Hepatocyte (in vitro differentiated cells): ENCODE results near the gene ATP5F1B. TPM values are rescaled to one million over a fixed set of nuclear protein-coding genes. Genes with fewer than 3 reads are reported as not detected.

Source experiments
- DNase-seq: peaks from one replicate; pipeline ENCODE4 v3.0.0-alpha.2; 2016; ENCODE audit warnings: low spot score
- H2AFZ ChIP-seq: fragments of 200-600 bp; sonication (generic); 2 replicates; pipeline ENCODE4 v1.6.0; 2016; ENCODE audit warnings: antibody characterized with exemption, mild to moderate bottlenecking
- H3K27ac ChIP-seq: fragments of 200-600 bp; sonication (generic); 2 replicates; pipeline ENCODE4 v1.5.1; 2016; ENCODE audit warnings: mild to moderate bottlenecking
- H3K27me3 ChIP-seq: fragments of 200-600 bp; sonication (generic); 2 replicates; pipeline ENCODE4 v1.6.1; 2016
- H3K36me3 ChIP-seq: fragments of 200-600 bp; sonication (generic); replicated peaks from 2 replicates; pipeline ENCODE4 v1.5.1; 2016; ENCODE audit warnings: low read depth; ENCODE audit not compliant: insufficient read depth
- H3K4me1 ChIP-seq: fragments of 200-600 bp; sonication (generic); 2 replicates; pipeline ENCODE4 v1.5.1; 2016; ENCODE audit warnings: mild to moderate bottlenecking, moderate library complexity; ENCODE audit not compliant: insufficient read depth
- H3K4me2 ChIP-seq: fragments of 200-600 bp; sonication (generic); 2 replicates; pipeline ENCODE4 v1.6.0; 2016
- H3K4me3 ChIP-seq: fragments of 200-600 bp; sonication (generic); 2 replicates; pipeline ENCODE4 v1.5.1; 2016; ENCODE audit warnings: mild to moderate bottlenecking
- H3K79me2 ChIP-seq: fragments of 200-600 bp; sonication (generic); 2 replicates; pipeline ENCODE4 v1.6.0; 2017; ENCODE audit warnings: mild to moderate bottlenecking
- H3K9me2 ChIP-seq: fragments of 200-600 bp; sonication (generic); replicated peaks from 2 replicates; pipeline ENCODE4 v1.6.0; 2017; ENCODE audit warnings: mild to moderate bottlenecking; ENCODE audit not compliant: insufficient read depth
- H3K9me3 ChIP-seq: fragments of 200-600 bp; sonication (generic); 2 replicates; pipeline ENCODE4 v1.5.1; 2016; ENCODE audit warnings: low read depth, mild to moderate bottlenecking
- H4K20me1 ChIP-seq: fragments of 200-600 bp; sonication (generic); 2 replicates; pipeline ENCODE4 v1.6.0; 2016; ENCODE audit warnings: mild to moderate bottlenecking; ENCODE audit not compliant: insufficient read depth, poor library complexity, severe bottlenecking
- EZH2 ChIP-seq: fragments of 200-600 bp; sonication (generic); IDR thresholded peaks from 2 replicates; pipeline ENCODE4 v1.6.1; 2016; ENCODE audit warnings: antibody characterized with exemption, mild to moderate bottlenecking, borderline replicate concordance
- EZH2phosphoT487 ChIP-seq: fragments of 200-600 bp; sonication (generic); IDR thresholded peaks from one replicate; pipeline ENCODE4 v1.6.1; 2018; ENCODE audit warnings: antibody characterized with exemption, mild to moderate bottlenecking, low read depth, moderate library complexity; ENCODE audit not compliant: unreplicated experiment, severe bottlenecking
- WGBS: methylation state at CpG from one replicate; pipeline ENCODE4 v1.1.6; 2016; ENCODE audit warnings: low lambda C conversion rate; ENCODE audit errors: missing lambda C conversion rate; 5-methylcytosine and 5-hydroxymethylcytosine counted together
- polyA plus RNA-seq: library from polyadenylated mRNA; unstranded; fragments of >200 nt; fragmentation: Nextera tagmentation; extraction: Ambion mirVana; gene quantifications from 2 replicates; pipeline ENCODE4 v1.2.1, GENCODE V29; 2016
- total RNA-seq: library from RNA; depleted of rRNA; stranded (reverse); fragments of >200 nt; gene quantifications from 2 replicates; pipeline ENCODE4 v1.2.3, GENCODE V29; 2014
- TF ChIP-seq, protein P1 (sequence below): fragments of 200-600 bp; sonication (generic); IDR thresholded peaks from 2 replicates; pipeline ENCODE4 v1.5.1; 2016; ENCODE audit warnings: antibody characterized with exemption, mild to moderate bottlenecking; ENCODE audit not compliant: poor library complexity

ATP5F1B gene
- total and polyA plus RNA-seq, 2 experiments from 2014 or later, result 478 to 950 TPM

DNA sequence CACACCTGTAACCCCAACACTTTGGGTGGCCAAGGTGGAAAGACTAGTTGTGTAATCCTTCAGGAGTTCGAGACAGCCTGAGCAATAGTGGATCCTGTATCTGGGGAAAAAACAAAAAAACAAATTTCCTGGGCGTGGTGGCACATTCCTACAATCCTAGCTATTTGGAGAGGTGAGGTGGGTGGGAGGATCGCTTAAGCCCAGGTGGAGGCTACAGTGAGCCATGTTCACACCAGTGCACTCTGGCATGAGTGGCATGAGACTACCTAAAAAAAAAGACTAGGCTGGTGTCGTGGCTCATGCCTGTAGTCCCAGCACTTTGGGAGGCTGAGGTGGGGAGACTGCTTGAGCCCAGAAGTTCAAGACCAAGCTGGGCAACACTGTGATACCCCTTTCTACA, 25.1 kb upstream of the ATP5F1B start:
- Histone ChIP-seq H3K36me3 (peaks cover 3% of the 10 kb centered on the region), H3K4me3 (no peak overlapping the region), H3K4me2 (no peak overlapping the region), H4K20me1 (peaks cover 22% of the 10 kb centered on the region), H2AFZ (no peak overlapping the region), H3K27me3 (no peaks in the 10 kb centered on the region), H3K27ac (no peak overlapping the region), H3K79me2 (peaks cover 83% of the 10 kb centered on the region), H3K9me3 (no peaks in the 10 kb centered on the region), H3K4me1 (peaks cover 11% of the 10 kb centered on the region), H3K9me2 (no peaks in the 10 kb centered on the region)
- WGBS, result 96% methylated on average over 4 of the region's 4 CpGs
- TF ChIP-seq EZH2phosphoT487 (no peak), EZH2 (no peak)
- TF ChIP-seq, protein P1, sequence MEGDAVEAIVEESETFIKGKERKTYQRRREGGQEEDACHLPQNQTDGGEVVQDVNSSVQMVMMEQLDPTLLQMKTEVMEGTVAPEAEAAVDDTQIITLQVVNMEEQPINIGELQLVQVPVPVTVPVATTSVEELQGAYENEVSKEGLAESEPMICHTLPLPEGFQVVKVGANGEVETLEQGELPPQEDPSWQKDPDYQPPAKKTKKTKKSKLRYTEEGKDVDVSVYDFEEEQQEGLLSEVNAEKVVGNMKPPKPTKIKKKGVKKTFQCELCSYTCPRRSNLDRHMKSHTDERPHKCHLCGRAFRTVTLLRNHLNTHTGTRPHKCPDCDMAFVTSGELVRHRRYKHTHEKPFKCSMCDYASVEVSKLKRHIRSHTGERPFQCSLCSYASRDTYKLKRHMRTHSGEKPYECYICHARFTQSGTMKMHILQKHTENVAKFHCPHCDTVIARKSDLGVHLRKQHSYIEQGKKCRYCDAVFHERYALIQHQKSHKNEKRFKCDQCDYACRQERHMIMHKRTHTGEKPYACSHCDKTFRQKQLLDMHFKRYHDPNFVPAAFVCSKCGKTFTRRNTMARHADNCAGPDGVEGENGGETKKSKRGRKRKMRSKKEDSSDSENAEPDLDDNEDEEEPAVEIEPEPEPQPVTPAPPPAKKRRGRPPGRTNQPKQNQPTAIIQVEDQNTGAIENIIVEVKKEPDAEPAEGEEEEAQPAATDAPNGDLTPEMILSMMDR, result no peak
- no peak for DNase-seq

DNA sequence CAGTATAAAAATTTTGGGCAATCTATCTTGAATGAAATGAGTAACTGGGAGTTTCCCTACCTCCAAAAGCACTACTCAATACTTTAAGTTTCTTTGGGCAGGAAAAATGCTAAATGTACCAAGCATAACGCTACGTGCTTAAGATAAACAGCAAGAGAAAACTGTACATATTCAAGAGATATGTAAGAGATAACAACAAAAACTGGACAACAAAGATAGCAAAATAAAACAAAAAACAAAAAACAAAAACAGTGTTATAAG, 22.3 kb upstream of the ATP5F1B start:
- no peak overlapping the region for H3K4me2 ChIP-seq
- no peak for TF ChIP-seq EZH2phosphoT487
- TF ChIP-seq EZH2, result no peak
- TF ChIP-seq, protein P1, result no peak
- H3K27ac ChIP-seq, result no peak overlapping the region
- H3K4me1 ChIP-seq, result peaks cover 11% of the 10 kb centered on the region
- H3K36me3 ChIP-seq, result peaks cover 3% of the 10 kb centered on the region
- DNase-seq, result no peak
- H3K9me2 ChIP-seq, result no peaks in the 10 kb centered on the region
- H2AFZ ChIP-seq, result no peak overlapping the region
- H3K79me2 ChIP-seq, result peaks cover 58% of the 10 kb centered on the region
- H3K27me3 ChIP-seq, result no peaks in the 10 kb centered on the region
- 90% methylated on average over 2 of the region's 2 CpGs for WGBS
- H3K9me3 ChIP-seq, result no peaks in the 10 kb centered on the region
- peaks cover 6% of the 10 kb centered on the region for H4K20me1 ChIP-seq
- H3K4me3 ChIP-seq, result no peak overlapping the region

DNA sequence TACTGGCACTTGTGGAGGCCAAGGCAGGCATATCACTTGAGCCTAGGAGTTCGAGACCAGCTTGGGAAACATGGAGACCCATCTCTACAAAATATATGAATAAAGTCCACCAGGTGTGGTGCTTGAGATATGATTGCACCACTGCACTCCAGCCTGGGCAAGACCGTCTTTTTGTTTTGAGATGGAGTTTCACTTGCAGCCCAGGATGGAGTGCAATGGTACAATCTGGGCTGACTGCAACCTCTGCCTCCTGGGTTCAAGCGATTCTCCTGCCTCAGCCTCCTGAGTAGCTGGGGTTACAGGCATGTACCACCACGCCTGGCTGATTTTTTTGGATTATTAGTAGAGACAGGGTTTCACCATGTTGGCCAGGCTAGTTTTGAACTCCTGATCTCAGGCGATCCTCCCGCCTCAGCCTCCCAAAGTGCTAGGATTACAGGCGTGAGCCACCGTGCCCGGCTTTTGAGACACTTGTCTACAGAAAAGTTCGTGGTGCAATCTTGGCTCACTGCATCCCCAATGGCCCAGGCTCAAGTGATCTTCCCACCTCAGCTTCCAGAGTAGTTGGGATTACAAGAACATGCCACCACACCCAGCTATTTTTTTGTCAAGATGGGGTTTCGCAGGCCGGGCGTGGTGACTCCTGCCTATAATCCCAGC, 16.3 kb upstream of the ATP5F1B start:
- no peak for DNase-seq
- Histone ChIP-seq H3K27ac (no peak overlapping the region), H3K4me2 (no peak overlapping the region), H2AFZ (no peak overlapping the region), H3K4me3 (no peak overlapping the region), H3K9me2 (no peaks in the 10 kb centered on the region), H3K27me3 (no peaks in the 10 kb centered on the region), H3K9me3 (no peaks in the 10 kb centered on the region), H4K20me1 (peaks cover 3% of the 10 kb centered on the region), H3K4me1 (no peaks in the 10 kb centered on the region), H3K79me2 (peaks cover 6% of the 10 kb centered on the region), H3K36me3 (no peaks in the 10 kb centered on the region)
- WGBS, result over 99% methylated on average over 13 of the region's 13 CpGs
- no peak for TF ChIP-seq EZH2
- TF ChIP-seq, protein P1, result no peak
- TF ChIP-seq EZH2phosphoT487, result no peak

DNA sequence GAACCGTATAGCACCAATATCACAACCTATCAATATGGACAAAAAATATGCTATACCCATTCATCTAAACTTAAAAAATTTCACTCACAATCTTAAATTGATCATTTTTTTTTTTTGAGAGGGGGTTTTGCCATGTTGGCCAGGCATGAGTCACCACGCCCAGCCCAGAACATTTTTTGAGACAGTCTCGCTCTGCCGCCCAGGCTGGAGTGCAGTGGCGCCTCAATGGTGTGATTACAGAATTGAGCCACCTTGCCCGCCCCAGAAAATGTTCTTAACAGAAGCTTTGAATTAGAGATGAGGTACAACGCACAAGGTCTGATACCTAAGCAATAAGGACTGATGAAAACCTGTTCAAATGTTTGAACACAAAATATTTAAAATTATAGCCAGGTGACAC, 15.8 kb upstream of the ATP5F1B start:
- TF ChIP-seq EZH2phosphoT487 (no peak), EZH2 (no peak)
- TF ChIP-seq, protein P1, result no peak
- 97% methylated on average over 7 of the region's 7 CpGs for WGBS
- Histone ChIP-seq H4K20me1 (peaks cover 3% of the 10 kb centered on the region), H3K79me2 (peaks cover 3% of the 10 kb centered on the region), H3K4me2 (no peak overlapping the region), H3K4me3 (no peak overlapping the region), H3K27me3 (no peaks in the 10 kb centered on the region), H2AFZ (no peak overlapping the region), H3K9me2 (no peaks in the 10 kb centered on the region), H3K36me3 (no peaks in the 10 kb centered on the region), H3K27ac (no peak overlapping the region), H3K9me3 (no peaks in the 10 kb centered on the region), H3K4me1 (no peaks in the 10 kb centered on the region)
- DNase-seq, result no peak
